ENCODE results near the gene GPR160.
"Not testable (repeated sequence)": the region's sequence is repeated elsewhere in the genome, so short reads cannot be mapped to it uniquely, and the experiment has no call there.

GPR160 gene

GRCh38 chr3:170108955-170109354 lies 71.2 kb downstream of the GPR160 start:
- TF ChIP-seq Cebpa-rat (IDR thresholded peaks at IDR 0.05) = no peak
- H3K36me3 ChIP-seq = peaks cover 73 to 99% (median 86%) of the 10 kb centered on the region in 11 experiments
- H3K4me1 ChIP-seq = peaks cover 0 to 5% (median 0%) of the 10 kb centered on the region in 10 experiments; a peak in 1 of 20 replicates
- no peaks in the 10 kb centered on the region for H3K27me3 ChIP-seq
- no peak overlapping the region for H3K27ac ChIP-seq
- H4K20me1 ChIP-seq = peaks cover 0 to 30% (median 0%) of the 10 kb centered on the region in 11 experiments; a peak in 2 of 22 replicates
- no peak overlapping the region for H3K4me3 ChIP-seq
- peaks cover 0 to 6% (median 0%) of the 10 kb centered on the region in 11 experiments; a peak in 2 of 22 replicates for H3K9me3 ChIP-seq (replicated peaks in 1 of 11)
- no peak overlapping the region for H3K4me2 ChIP-seq
- H3K9ac ChIP-seq = no peak overlapping the region

GRCh38 chr3:170109579-170110293 lies 71.9 kb downstream of the GPR160 start:
- Histone ChIP-seq H4K20me1 (peaks cover 0 to 27% (median 0%) of the 10 kb centered on the region in 11 experiments; a peak in 2 of 22 replicates), H3K4me1 (peaks cover 0 to 5% (median 0%) of the 10 kb centered on the region in 10 experiments; a peak in 1 of 20 replicates), H3K4me2 (no peak overlapping the region), H3K9me3 (replicated peaks in 1 of 11) (peaks cover 0 to 6% (median 0%) of the 10 kb centered on the region in 11 experiments; a peak in 2 of 22 replicates), H3K9ac (no peak overlapping the region), H3K36me3 (peaks cover 75 to 99% (median 86%) of the 10 kb centered on the region in 11 experiments), H3K27ac (no peak overlapping the region), H3K4me3 (no peak overlapping the region), H3K27me3 (no peaks in the 10 kb centered on the region)
- TF ChIP-seq Cebpa-rat (IDR thresholded peaks at IDR 0.05) = no peak

DNA sequence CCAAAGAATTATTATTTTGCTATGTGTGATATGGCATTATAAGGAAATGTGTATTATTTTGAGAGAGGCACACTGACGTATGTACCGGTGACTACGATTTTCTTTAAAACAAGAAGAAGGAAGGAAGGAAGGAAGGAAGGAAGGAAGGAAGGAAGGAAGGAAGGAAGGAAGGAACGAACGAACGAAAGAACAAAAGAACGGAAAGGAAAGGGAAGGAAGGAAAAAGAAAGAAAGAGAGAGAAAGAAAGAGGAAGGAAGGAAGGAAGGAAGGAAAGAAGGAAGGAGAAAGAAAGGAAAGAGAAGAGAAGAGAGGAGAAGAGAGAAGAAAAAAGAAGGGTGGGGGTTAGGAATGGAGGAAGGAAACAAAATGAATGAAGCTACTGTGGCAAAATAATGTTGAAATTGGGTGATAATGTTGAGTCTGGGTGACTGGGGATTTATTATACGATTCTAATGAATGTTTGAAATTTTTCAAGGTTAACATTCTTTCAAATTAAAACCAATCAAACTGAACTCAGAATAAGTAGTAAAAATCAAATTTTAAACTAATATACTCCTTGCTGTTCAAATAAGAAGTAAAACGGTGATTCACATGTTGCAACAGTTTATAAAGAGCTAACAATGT lies 73.5 kb downstream of the GPR160 start:
- Histone ChIP-seq H3K4me2 (no peak overlapping the region), H3K4me3 (no peak overlapping the region), H3K27ac (no peak overlapping the region), H3K4me1 (0 out of 20 replicates have a peak, but pooled peaks cover 0 to 5% (median 0%) of the 10 kb centered on the region in 10 experiments), H3K36me3 (peaks cover 72 to 98% (median 86%) of the 10 kb centered on the region in 11 experiments), H3K9me3 (replicated peaks in 1 of 11) (peaks cover 0 to 6% (median 0%) of the 10 kb centered on the region in 11 experiments; a peak in 2 of 22 replicates), H4K20me1 (peaks cover 0 to 29% (median 0%) of the 10 kb centered on the region in 11 experiments; a peak in 2 of 22 replicates), H3K9ac (no peak overlapping the region), H3K27me3 (no peaks in the 10 kb centered on the region)
- TF ChIP-seq Cebpa-rat (IDR thresholded peaks at IDR 0.05) = no peak

- Histone ChIP-seq H4K20me1 (peaks cover 0 to 12% (median 0%) of the 10 kb centered on the region in 11 experiments; a peak in 3 of 22 replicates), H3K36me3 (peaks cover 77 to 98% (median 93%) of the 10 kb centered on the region in 11 experiments)
- H3K27me3 ChIP-seq; H3K9me3 ChIP-seq (replicated peaks in 1 of 11); H3K4me1 ChIP-seq; H3K27ac ChIP-seq; H3K4me2 ChIP-seq; H3K9ac ChIP-seq; H3K4me3 ChIP-seq: not testable (repeated sequence)
Measured at GRCh38 chr3:170114165-170114564, 76.4 kb downstream of the GPR160 start.

DNA sequence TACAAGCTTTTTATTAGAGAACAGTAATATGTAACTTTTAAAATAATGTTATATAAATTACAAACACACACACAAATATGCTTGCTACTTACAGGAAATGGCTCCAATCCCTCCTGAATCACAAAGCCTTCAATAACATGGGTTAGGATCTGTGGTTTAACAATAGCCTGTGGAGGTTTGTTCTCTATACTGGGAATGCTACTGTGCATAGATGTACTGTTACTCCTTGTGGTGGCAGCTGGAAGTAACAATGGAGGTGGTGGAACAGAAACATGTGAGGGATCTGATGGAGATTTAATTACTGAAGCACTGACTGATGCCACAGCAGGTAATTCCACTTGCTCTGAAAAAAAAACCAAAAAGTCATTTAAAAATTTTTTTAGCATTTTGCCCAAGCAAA lies 79.3 kb downstream of the GPR160 start:
- Histone ChIP-seq H3K36me3 (peaks cover 82 to 98% (median 92%) of the 10 kb centered on the region in 11 experiments), H3K27me3 (no peaks in the 10 kb centered on the region), H4K20me1 (peaks cover 0 to 21% (median 0%) of the 10 kb centered on the region in 11 experiments; a peak in 4 of 22 replicates), H3K27ac (no peak overlapping the region), H3K4me2 (no peak overlapping the region), H3K9me3 (replicated peaks in 1 of 11) (peaks cover 0 to 3% (median 0%) of the 10 kb centered on the region in 11 experiments; a peak in 1 of 22 replicates), H3K4me3 (no peak overlapping the region), H3K4me1 (no peaks in the 10 kb centered on the region), H3K9ac (no peak overlapping the region)
- TF ChIP-seq Cebpa-rat (IDR thresholded peaks at IDR 0.05) = no peak

- Histone ChIP-seq H3K9me3 (replicated peaks in 1 of 11) (peaks cover 12 to 15% (median 13%) of the 10 kb centered on the region in 11 experiments), H3K4me2 (peak overlapping the region; percentile 20 to 84 (median 65)), H3K4me1 (peaks cover 19 to 43% (median 25%) of the 10 kb centered on the region in 10 experiments), H3K27ac (peak overlapping the region in 8 of 11 experiments; percentile 7 to 51 (median 40); a peak in 13 of 22 replicates), H3K9ac (peak overlapping the region in 2 of 11 experiments; percentile 3 to 13; a peak in 2 of 22 replicates), H3K4me3 (peak overlapping the region in 1 of 10 experiments; percentile 36; a peak in 1 of 20 replicates), H4K20me1 (peaks cover 7 to 41% (median 13%) of the 10 kb centered on the region in 11 experiments; a peak in 16 of 22 replicates), H3K36me3 (peaks cover 38 to 84% (median 56%) of the 10 kb centered on the region in 11 experiments), H3K27me3 (no peaks in the 10 kb centered on the region)
- peak in 3 of 11 experiments; percentile 11 to 53 (median 14); a peak in 1 of 22 replicates for TF ChIP-seq Cebpa-rat (IDR thresholded peaks at IDR 0.05)
Measured at GRCh38 chr3:170128259-170128976, 90.6 kb downstream of the GPR160 start.

DNA sequence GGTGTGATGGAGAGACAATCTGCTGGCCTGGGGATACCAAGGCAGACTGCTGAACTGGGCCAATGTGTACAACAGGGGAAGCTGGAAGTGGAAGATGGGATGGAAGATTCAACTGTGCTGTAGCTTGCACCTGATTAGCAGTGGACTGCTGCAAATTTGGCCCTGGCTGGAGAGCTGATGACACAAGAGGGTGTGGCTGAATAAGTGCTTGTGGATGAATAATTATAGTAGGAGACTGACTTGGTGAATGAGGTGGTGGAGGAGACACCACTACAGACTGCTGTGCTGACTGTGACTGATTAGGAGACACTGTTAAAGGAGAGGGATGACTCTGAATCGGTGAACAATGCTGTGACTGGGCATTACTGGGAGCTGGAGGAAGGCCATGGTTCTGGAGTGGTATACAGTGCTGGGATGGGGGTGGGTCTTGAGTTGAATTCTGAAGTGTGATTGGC lies 91.2 kb downstream of the GPR160 start:
- TF ChIP-seq Cebpa-rat (IDR thresholded peaks at IDR 0.05) = 0 out of 22 replicates have a peak, but pooled peaks of 1 of the 11 experiments have one; percentile 2
- Histone ChIP-seq H3K27ac (peak overlapping the region in 8 of 11 experiments; percentile 7 to 51 (median 40); a peak in 13 of 22 replicates), H3K4me2 (peak overlapping the region; percentile 20 to 84 (median 65)), H3K9me3 (replicated peaks in 1 of 11) (peaks cover 17 to 21% (median 19%) of the 10 kb centered on the region in 11 experiments), H3K9ac (peak overlapping the region in 3 of 11 experiments; percentile 3 to 13 (median 9); a peak in 2 of 22 replicates), H3K4me3 (no peak overlapping the region), H3K4me1 (peaks cover 19 to 43% (median 25%) of the 10 kb centered on the region in 10 experiments), H3K27me3 (no peaks in the 10 kb centered on the region), H4K20me1 (peaks cover 7 to 40% (median 13%) of the 10 kb centered on the region in 11 experiments; a peak in 16 of 22 replicates), H3K36me3 (peaks cover 38 to 85% (median 60%) of the 10 kb centered on the region in 11 experiments)

- 0 out of 22 replicates have a peak overlapping the region, but pooled peaks of 1 of the 11 experiments have one; percentile 11 for H3K4me2 ChIP-seq
Measured at GRCh38 chr3:170130532-170130931, 92.7 kb downstream of the GPR160 start.

More at GRCh38 chr3:170130532-170130931, 92.7 kb downstream of the GPR160 start:
- H4K20me1 ChIP-seq = peaks cover 7 to 28% (median 13%) of the 10 kb centered on the region in 11 experiments; a peak in 16 of 22 replicates
- peaks cover 19 to 43% (median 25%) of the 10 kb centered on the region in 10 experiments for H3K4me1 ChIP-seq
- peaks cover 25 to 34% (median 30%) of the 10 kb centered on the region in 11 experiments for H3K9me3 ChIP-seq (replicated peaks in 1 of 11)
- H3K9ac ChIP-seq = no peak overlapping the region
- peaks cover 50 to 85% (median 67%) of the 10 kb centered on the region in 11 experiments for H3K36me3 ChIP-seq
- no peak for TF ChIP-seq Cebpa-rat (IDR thresholded peaks at IDR 0.05)
- no peak overlapping the region for H3K27ac ChIP-seq
- no peak overlapping the region for H3K4me3 ChIP-seq
- H3K27me3 ChIP-seq = no peaks in the 10 kb centered on the region
